A172 (cell line): ENCODE data around the gene OPA3. TPM values are rescaled to one million over a fixed set of nuclear protein-coding genes. Genes with fewer than 3 reads are reported as not detected.

ENCODE experiments used
- DNase-seq: peaks from one replicate; pipeline ENCODE4 v3.0.0-alpha.2; 2015; ENCODE audit warnings: low spot score
- total RNA-seq: library from RNA; depleted of rRNA; stranded (reverse); fragments of >200 nt; shearing (Covaris generic); gene quantifications from 2 replicates; pipeline ENCODE4 v1.2.3, GENCODE V29; 2014; rRNA removed

The OPA3 gene
- total RNA-seq, 1 experiment from 2014 or later = 4.0 TPM

DNA sequence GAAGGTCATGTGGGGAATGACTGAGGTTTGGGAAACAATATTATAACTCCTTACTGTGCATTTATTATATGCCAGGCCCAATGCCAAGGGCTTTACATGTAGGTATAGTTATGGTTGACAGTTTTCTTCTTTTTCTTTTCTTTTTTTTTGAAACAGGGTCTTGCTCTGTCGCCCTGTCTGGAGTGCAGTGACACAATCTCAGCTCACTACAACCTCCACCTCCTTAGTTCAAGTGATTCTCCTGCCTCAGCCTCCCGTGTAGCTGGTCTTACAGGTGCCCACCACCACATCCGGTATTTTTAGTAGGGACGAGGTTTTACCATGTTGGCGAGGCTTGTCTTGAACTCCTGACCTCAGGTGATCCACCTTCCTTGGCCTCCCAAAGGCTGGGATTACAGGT, 101.6 kb downstream of the OPA3 start:
- DNase-seq = no peak

DNA sequence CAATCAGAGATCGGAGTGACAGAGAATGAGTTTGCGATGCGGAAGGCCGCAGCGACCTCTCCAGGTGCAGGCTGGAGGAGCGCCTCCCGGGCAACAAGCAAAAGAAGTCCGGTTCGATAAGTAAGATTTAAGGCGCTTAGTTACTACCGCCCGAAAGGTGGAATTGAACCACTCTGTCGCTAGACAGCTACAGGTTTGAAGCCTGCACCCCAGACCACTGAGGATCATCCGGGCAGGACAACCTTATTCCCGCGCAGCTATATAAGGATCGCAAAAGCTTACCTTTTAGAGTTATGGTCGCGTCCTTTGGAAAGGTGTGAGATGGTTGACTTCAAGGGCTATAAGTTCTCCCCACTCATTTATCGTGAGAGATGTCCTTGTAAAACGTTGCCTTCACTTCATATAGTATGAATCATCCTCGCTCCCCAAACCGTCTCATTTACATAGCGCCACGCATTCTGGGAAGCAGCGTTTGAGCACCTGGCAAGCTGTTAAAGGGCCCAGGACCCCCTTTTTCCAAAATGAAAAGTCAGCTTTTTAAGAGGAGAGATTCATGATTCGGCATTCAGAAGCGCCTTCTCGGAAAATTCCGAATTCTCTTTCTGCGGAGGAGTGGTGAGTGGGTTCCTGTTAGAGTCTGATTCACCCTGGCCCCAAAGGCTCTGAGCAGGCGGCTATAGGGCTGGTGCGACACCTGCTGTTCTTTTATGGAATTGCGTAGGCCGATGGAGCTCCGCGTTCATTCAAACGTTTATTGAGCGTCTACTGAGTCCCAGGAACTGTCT, 106.0 kb downstream of the OPA3 start:
- peak; percentile 92 for DNase-seq

DNA sequence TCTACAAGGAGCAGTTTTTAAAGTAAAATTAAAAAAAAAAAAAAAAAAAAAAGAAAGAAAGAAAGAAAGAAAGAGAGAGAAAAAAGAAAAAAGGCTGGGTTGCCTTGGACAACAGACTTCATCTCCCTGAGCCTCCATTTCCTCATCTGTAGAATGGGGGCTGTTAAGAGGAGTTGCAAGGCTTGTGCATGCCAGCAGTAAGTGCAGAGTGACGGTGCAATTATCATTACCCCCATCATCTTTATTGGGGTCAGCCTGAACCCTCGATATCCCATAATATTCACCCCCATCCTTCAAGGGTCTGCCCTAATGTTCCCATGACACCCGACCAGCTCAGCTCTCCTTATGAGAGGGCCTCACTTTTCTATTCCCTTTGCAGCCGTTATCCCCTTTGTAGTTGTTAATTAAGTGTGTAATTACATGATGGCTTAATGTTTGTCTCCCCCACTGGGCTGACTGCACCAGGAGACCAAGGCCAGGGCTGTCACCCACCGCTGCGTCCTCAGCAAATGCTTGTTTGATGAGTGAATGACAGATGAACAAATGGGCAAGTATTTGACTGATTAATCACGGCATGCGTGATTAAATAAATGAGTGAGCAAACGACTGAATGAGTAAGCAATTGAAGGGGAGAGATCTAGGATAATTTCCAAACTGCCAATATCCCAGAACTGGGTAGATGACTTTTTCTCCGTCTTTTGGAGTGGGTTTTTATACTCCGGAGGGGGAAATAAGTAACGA, 106.7 kb downstream of the OPA3 start:
- DNase-seq = no peak

Other genes starting within 250 kb of the OPA3 start
- not detected in 2 replicates for gene KLC3, start 244.1 kb downstream of the OPA3 start, total RNA-seq
- gene ERCC2, start 214.2 kb downstream of the OPA3 start, total RNA-seq = 19.5 and 23.1 TPM in 2 replicates
- gene PPP1R13L, start 179.7 kb downstream of the OPA3 start, total RNA-seq = 19.9 and 27.8 TPM in 2 replicates
- gene POLR1G, start 178.2 kb downstream of the OPA3 start, total RNA-seq = 15.2 TPM in 2 replicates
- gene ERCC1, start 160.9 kb downstream of the OPA3 start, total RNA-seq = 45.5 and 60.2 TPM in 2 replicates
- 0.17 TPM in 1 of 2 replicates, not detected in the other for gene FOSB, start 116.8 kb downstream of the OPA3 start, total RNA-seq
- gene RTN2, start 87.8 kb downstream of the OPA3 start, total RNA-seq = 3.4 and 7.7 TPM in 2 replicates
- 0.31 and 3.6 TPM in 2 replicates for gene PPM1N, start 86.4 kb downstream of the OPA3 start, total RNA-seq
- gene VASP, start 77.3 kb downstream of the OPA3 start, total RNA-seq = 54.7 and 64.6 TPM in 2 replicates
- not detected in 2 replicates for gene GPR4, start 17.4 kb upstream of the OPA3 start, total RNA-seq
- 4.2 and 4.4 TPM in 2 replicates for gene EML2, start 54.6 kb upstream of the OPA3 start, total RNA-seq
- 0.10 and 0.72 TPM in 2 replicates for gene GIPR, start 83.4 kb upstream of the OPA3 start, total RNA-seq
- 260 and 319 TPM in 2 replicates for gene SNRPD2, start 107.2 kb upstream of the OPA3 start, total RNA-seq
- 5.1 and 8.2 TPM in 2 replicates for gene QPCTL, start 107.9 kb upstream of the OPA3 start, total RNA-seq
- gene FBXO46, start 146.1 kb upstream of the OPA3 start, total RNA-seq = 2.4 and 3.0 TPM in 2 replicates
- gene MEIOSIN, start 148.6 kb upstream of the OPA3 start, total RNA-seq = not detected in 2 replicates
- 9.5 and 14.5 TPM in 2 replicates for gene SIX5, start 184.4 kb upstream of the OPA3 start, total RNA-seq
- 25.1 and 30.5 TPM in 2 replicates for gene DMPK, start 197.7 kb upstream of the OPA3 start, total RNA-seq
- 14.8 and 27.0 TPM in 2 replicates for gene DMWD, start 208.0 kb upstream of the OPA3 start, total RNA-seq
- not detected in 2 replicates for gene RSPH6A, start 230.5 kb upstream of the OPA3 start, total RNA-seq